GM12878 (cell line): Measurements from ENCODE around the gene CTSL. TPM values are rescaled to one million over a fixed set of nuclear protein-coding genes. Genes with fewer than 3 reads are reported as not detected.

Experiments
- ATAC-seq: fragments of 200-7000 bp; cut with Tn5 transposase; 3 replicates; pipeline ENCODE4 v1.9.1; 2020; ENCODE audit warnings: mild to moderate bottlenecking, moderate library complexity
- BruUV-seq: library from RNA; stranded (reverse); fragments of 400-500 nt; replicated peaks from 2 replicates; lab custom pipeline; 2021; lab: Mats Ljungman, UMichigan
- CTCF ChIA-PET: fragments of 300-600 bp; sonication (Branson Sonifier 250); formaldehyde crosslinking; extraction: SDS; loops from one replicate; lab custom pipeline; 2021; ENCODE audit warnings: inconsistent platforms; lab: Yijun Ruan, JAX
- POLR2A ChIA-PET: fragments of 350-600 bp; formaldehyde crosslinking; extraction: SDS; loops from one replicate; lab custom pipeline; 2021; ENCODE audit warnings: inconsistent platforms; lab: Charles Lee
- RAD21 ChIA-PET: fragments of 300-600 bp; sonication (Branson Sonifier 250); formaldehyde crosslinking; loops from one replicate; lab custom pipeline; 2023; ENCODE audit warnings: antibody characterized with exemption; ENCODE audit not compliant: unreplicated experiment; lab: Charles Lee
- SMC1A ChIA-PET: fragments of 300-600 bp; sonication (Branson Sonifier 250); formaldehyde crosslinking; loops from one replicate; lab custom pipeline; 2023; ENCODE audit not compliant: unreplicated experiment, uncharacterized antibody; lab: Charles Lee
- DNase-seq: peaks from one replicate; pipeline ENCODE4 v3.0.0-alpha.2; 2011; ENCODE audit warnings: low read depth, low spot score
- FAIRE-seq: peaks from 3 replicates; lab custom pipeline; 2011; peaks lifted over from hg19 to GRCh38; lab: Jason Lieb, UNC
- H2AFZ ChIP-seq: 2 replicates; pipeline ENCODE4 v1.6.0; 2011; ENCODE audit warnings: low read depth, low read length, control low read depth; ENCODE audit not compliant: control insufficient read depth
- H3K27ac ChIP-seq: 2 replicates; pipeline ENCODE4 v1.5.1; 2011; ENCODE audit warnings: control low read depth; ENCODE audit not compliant: control insufficient read depth, insufficient read depth
- H3K27me3 ChIP-seq, 2 experiments: replicated peaks in 1 of 2; 2 replicates each; pipeline versions ENCODE4 v1.6.0 to v1.6.1; 2011; ENCODE audit warnings: low read length in 1 of 2; ENCODE audit not compliant: control insufficient read depth in 2 of 2, insufficient read depth in 2 of 2
- H3K36me3 ChIP-seq, 2 experiments: 2 replicates each; pipeline ENCODE4 v1.5.1; 2011; ENCODE audit warnings: low read length in 1 of 2; ENCODE audit not compliant: control insufficient read depth in 2 of 2, insufficient read depth in 2 of 2
- H3K4me1 ChIP-seq: 2 replicates; pipeline ENCODE4 v1.6.1; 2011; ENCODE audit warnings: mild to moderate bottlenecking, low read length, moderate library complexity, mixed read lengths; ENCODE audit not compliant: control insufficient read depth, insufficient read depth
- H3K4me2 ChIP-seq: 2 replicates; pipeline ENCODE4 v1.6.0; 2011; ENCODE audit warnings: control low read depth; ENCODE audit not compliant: control insufficient read depth, insufficient read depth
- H3K4me3 ChIP-seq: fragments of 200-600 bp; sonication (generic); 2 replicates; pipeline ENCODE4 v1.5.1; 2016
- H3K79me2 ChIP-seq: 2 replicates; pipeline ENCODE4 v1.6.0; 2011; ENCODE audit warnings: low read length; ENCODE audit not compliant: control insufficient read depth, insufficient read depth
- H3K9ac ChIP-seq: 2 replicates; pipeline ENCODE4 v1.8.0; 2011; ENCODE audit warnings: low read length, control low read depth, mixed read lengths; ENCODE audit not compliant: control insufficient read depth, insufficient read depth
- H3K9me3 ChIP-seq: replicated peaks from 3 replicates; pipeline ENCODE4 v1.5.1; 2011; ENCODE audit warnings: mild to moderate bottlenecking, low read length; ENCODE audit not compliant: control insufficient read depth, insufficient read depth
- H4K20me1 ChIP-seq: 2 replicates; pipeline ENCODE4 v1.6.0; 2011; ENCODE audit not compliant: control insufficient read depth, insufficient read depth
- E2F8 ChIP-seq: fragments of 450-650 bp; IDR thresholded peaks from 2 replicates; pipeline ENCODE4 v1.6.1; 2018; ENCODE audit warnings: mild to moderate bottlenecking, low read depth, moderate library complexity; ENCODE audit not compliant: partially characterized antibody
- FOXK2 ChIP-seq: fragments of 450-650 bp; IDR thresholded peaks from 2 replicates; pipeline ENCODE4 v1.6.1; 2017; ENCODE audit warnings: mild to moderate bottlenecking, moderate library complexity
- IRF3 ChIP-seq: fragments of 450-650 bp; IDR thresholded peaks from 2 replicates; pipeline ENCODE4 v1.6.1; 2014; ENCODE audit warnings: mild to moderate bottlenecking
- IRF5 ChIP-seq: fragments of 450-650 bp; IDR thresholded peaks from 2 replicates; pipeline ENCODE4 v1.6.1; 2017; ENCODE audit warnings: borderline replicate concordance
- KAT2A ChIP-seq: conservative IDR thresholded peaks from 2 replicates; pipeline ENCODE4 v1.6.1; 2011; ENCODE audit warnings: low read depth, low read length; ENCODE audit not compliant: control insufficient read depth
- NFIC ChIP-seq: IDR thresholded peaks from 2 replicates; pipeline ENCODE4 v1.6.1; 2012; ENCODE audit warnings: low read depth, mild to moderate bottlenecking, inconsistent platforms, low read length, moderate library complexity
- NFXL1 ChIP-seq: fragments of 450-650 bp; IDR thresholded peaks from 2 replicates; pipeline ENCODE4 v1.6.1; 2017; ENCODE audit warnings: antibody characterized with exemption, mild to moderate bottlenecking, borderline replicate concordance
- PKNOX1 ChIP-seq: fragments of 450-650 bp; IDR thresholded peaks from 2 replicates; pipeline ENCODE4 v1.6.1; 2016; ENCODE audit warnings: mild to moderate bottlenecking
- POLR2AphosphoS5 ChIP-seq: IDR thresholded peaks from 2 replicates; pipeline ENCODE4 v1.6.1; 2011; ENCODE audit warnings: mild to moderate bottlenecking, low read length, inconsistent platforms
- TCF7 ChIP-seq: IDR thresholded peaks from 2 replicates; pipeline ENCODE4 v1.6.1; 2014; ENCODE audit warnings: antibody characterized with exemption, borderline replicate concordance
- ZNF622 ChIP-seq: fragments of 450-650 bp; IDR thresholded peaks from 2 replicates; pipeline ENCODE4 v1.6.1; 2017; ENCODE audit warnings: mild to moderate bottlenecking, inconsistent platforms
- WGBS: methylation state at CpG from one replicate; pipeline ENCODE4 v1.1.6; 2016; ENCODE audit warnings: low lambda C conversion rate; ENCODE audit not compliant: insufficient replicate concordance, insufficient coverage; ENCODE audit errors: missing lambda C conversion rate; 5-methylcytosine and 5-hydroxymethylcytosine counted together
- in situ Hi-C: fragments of 300-500 bp; cut with MboI; formaldehyde crosslinking; loops from 9 replicates; pipeline ENCODE4 v1.14.3; 2018; ENCODE audit warnings: mixed read lengths
- intact Hi-C: fragments of 100-400 bp; cut with micrococcal nuclease; formaldehyde crosslinking; loops from one replicate; pipeline ENCODE4 v1.14.2; 2022; ENCODE audit not compliant: unreplicated experiment
- polyA plus RNA-seq, 11 experiments: library from polyadenylated mRNA; depleted of rRNA in 4 of 11; unstranded in 6 of 11; stranded (reverse) in 5 of 11; fragments of >200 nt; fragmentation: Nextera tagmentation in 4 of 11; fragmentation: Illumina TruSeq in 1 of 11; extraction: Ambion mirVana in 4 of 11; extraction: Trizol in 1 of 11; gene quantifications; 1 replicate in 1 of 11; 2 replicates in 10 of 11; pipeline versions ENCODE4 v1.2.1 to v1.2.3, GENCODE V29; 2011 to 2016; ENCODE audit warnings: inconsistent platforms in 2 of 11, missing spikeins in 2 of 11, low read depth in 1 of 11
- total RNA-seq, 4 experiments: library from RNA; depleted of rRNA in 3 of 4; stranded (reverse); fragments of >200 nt in 3 of 4; fragmentation: Illumina TruSeq in 1 of 4; extraction: Trizol in 1 of 4; gene quantifications; 2 replicates each; pipeline versions ENCODE4 v1.2.1 to v1.2.3, GENCODE V29; 2013 to 2021

CTSL gene
- total and polyA plus RNA-seq, 10 of the 15 experiments (the other 5 are each of a cell fraction or from before 2014, with no cell fraction given) = 0.24 to 0.72 TPM; not detected in 8

- no peak overlapping the region for H3K4me2 ChIP-seq
- H3K4me1 ChIP-seq = no peaks in the 10 kb centered on the region
- no peak for FAIRE-seq
- 68% methylated on average over 4 of the region's 4 CpGs for WGBS
- no peak overlapping the region for H2AFZ ChIP-seq
- SMC1A ChIA-PET = no interaction called here
- POLR2A ChIA-PET = no interaction called here
- no peaks in the 10 kb centered on the region for H3K79me2 ChIP-seq
- RAD21 ChIA-PET = no interaction called here
- no peak for DNase-seq
- H4K20me1 ChIP-seq = no peaks in the 10 kb centered on the region
- H3K9me3 ChIP-seq = no peaks in the 10 kb centered on the region
- peaks cover 1 to 10% of the 10 kb centered on the region in 2 experiments; a peak in 3 of 4 replicates for H3K36me3 ChIP-seq
- H3K27me3 ChIP-seq = no peaks in the 10 kb centered on the region
- in situ Hi-C loops = no loop called here
- H3K9ac ChIP-seq = no peak overlapping the region
- no TSS peak for BruUV-seq
- no peak for ATAC-seq
- H3K4me3 ChIP-seq = no peak overlapping the region
- intact Hi-C loops = no loop called here
- CTCF ChIA-PET = interaction anchor here (1.3 kb wide), 1 partner anchor 24 kb away, joined by 3 read pairs; no protein-coding TSS in a partner anchor
- TF ChIP-seq E2F8 (no peak), ZNF622 (no peak), TCF7 (no peak), KAT2A (no peak), NFXL1 (no peak), IRF3 (no peak), POLR2AphosphoS5 (no peak), NFIC (no peak), FOXK2 (no peak), PKNOX1 (no peak), IRF5 (no peak)
- TF ChIP-seq, all 136 proteins: peak for 0
- H3K27ac ChIP-seq = no peak overlapping the region
Measured at GRCh38 chr9:87682618-87683017, 43.3 kb upstream of the CTSL start.
